Measurements from ENCODE around the gene PDXP.
A peak's percentile ranks its signal among the peaks of the same experiment; 100 is the strongest.
"Not testable (repeated sequence)": the region's sequence is repeated elsewhere in the genome, so short reads cannot be mapped to it uniquely, and the experiment has no call there.

The PDXP gene

DNA sequence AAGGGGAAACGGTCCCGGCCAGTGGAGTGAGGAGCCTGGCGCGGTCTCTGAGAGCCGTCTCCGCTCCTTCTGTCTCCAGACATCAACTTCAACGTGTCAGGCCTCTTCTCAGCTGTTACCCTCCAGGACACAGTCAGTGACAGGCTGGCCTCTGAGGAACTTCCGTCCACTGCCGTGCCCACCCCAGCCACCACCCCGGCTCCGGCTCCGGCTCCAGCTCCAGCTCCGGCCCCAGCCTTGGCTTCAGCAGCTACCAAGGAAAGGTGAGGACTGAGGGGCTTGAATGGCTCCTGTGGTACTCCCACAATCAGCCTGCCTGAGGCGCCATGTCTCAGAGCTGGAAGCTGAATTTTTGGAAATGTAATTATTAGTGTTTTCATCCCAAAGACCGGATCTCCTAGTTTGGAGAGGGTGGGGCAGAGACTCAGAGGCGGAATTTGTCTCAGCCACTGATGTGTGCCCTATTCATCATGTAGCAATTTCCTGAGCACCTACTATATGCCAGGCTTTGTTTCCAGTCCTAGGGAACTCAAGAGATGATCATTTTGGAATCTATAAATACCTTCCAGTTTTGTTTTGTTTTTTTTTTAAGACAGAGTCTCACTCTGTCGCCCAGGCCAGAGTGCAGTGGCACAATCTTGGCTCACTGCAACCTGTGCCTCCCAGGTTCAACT lies 7.9 kb upstream of the PDXP start:
- DNase-seq: no peak

DNA sequence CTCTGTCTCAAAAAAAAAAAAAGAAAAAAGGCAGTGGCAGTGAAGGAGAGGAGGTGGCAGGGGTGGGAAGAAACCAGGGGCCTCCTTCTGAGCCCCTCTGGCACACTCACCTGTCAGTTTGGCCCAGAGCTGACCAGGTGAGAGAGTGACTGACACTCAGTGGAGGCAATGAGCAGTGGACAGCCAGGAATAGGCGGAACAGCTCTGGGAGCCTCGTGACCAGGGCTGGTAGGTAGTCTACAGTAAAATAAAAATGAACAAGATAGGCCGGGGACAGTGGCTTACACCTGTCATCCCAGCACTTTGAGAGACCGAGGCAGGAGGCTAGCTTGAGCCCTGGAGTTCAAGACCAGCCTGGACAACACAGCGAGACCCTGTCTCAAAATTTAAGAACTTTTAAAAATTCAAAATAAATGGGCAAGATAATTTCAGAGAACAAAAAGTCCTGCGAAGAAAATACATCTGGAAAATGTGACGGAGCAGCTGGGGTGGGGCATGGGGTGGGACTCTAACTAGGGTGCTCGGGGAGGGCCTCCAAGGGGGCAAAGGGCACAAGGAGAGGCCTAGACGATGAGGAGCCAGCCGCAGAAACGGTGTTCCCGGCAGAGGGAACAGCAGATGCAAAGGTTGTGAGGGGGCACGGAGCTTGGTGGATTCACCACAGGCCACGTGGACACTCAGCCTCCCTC lies 3.8 kb upstream of the PDXP start:
- DNase-seq: no peak

DNA sequence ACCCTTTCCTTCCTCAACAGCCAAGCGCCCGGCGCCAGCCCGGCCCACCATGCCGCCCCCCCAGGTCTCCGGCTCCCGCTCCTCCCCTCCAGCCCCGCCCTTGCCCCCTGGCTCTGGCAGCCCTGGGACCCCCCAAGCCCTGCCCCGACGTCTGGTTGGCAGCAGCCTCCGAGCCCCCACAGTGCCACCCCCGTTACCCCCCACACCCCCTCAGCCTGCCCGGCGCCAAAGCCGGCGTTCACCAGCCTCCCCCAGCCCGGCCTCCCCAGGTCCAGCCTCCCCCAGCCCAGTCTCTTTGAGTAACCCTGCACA lies 3.3 kb upstream of the PDXP start:
- no peak for DNase-seq

DNA sequence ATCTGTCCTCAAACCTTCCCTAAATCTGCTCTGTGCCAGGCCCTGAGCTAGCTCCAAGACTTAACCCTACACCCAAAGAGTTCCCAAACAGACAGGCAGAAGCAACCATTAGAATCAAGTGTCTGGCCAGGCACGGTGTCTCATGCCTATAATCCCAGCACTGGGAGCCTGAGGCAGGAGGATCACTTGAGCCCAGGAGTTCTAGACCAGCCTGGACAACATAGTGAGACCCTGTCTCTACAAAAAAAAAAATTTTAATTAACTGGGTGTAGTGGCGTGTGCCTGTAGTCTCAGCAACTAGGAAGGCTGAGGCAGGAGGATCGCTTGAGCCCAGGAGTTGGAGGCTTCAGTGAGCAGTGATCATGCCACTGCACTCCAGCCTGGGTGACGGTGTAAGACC lies 1.9 kb upstream of the PDXP start:
- DNase-seq: not testable (repeated sequence)

DNA sequence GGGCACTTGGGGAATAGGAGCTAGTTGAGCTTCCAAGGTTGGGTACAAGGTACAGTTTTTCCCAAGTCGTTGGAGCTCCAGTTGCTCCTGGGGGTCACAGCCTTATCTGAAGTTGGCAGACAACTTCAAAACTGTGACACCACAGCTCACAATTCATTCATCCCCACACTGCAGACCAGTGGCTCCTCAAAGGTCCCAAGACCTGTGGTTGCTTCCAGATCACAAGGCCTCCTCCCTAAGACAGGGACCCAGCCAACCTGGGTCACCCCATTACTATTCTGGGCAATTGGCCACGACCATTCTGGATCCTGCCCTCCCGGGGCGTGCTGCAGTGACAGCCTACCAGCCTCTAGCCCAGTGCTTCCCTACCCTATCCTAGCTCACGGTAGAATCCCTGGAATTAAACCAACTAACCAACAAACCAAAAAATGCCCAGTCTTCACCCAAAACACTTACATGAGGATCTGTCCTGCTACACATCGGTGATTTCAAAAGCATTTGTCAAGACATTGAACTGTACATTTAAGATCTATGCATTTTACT lies 862 bp upstream of the PDXP start:
- no peak for DNase-seq

DNA sequence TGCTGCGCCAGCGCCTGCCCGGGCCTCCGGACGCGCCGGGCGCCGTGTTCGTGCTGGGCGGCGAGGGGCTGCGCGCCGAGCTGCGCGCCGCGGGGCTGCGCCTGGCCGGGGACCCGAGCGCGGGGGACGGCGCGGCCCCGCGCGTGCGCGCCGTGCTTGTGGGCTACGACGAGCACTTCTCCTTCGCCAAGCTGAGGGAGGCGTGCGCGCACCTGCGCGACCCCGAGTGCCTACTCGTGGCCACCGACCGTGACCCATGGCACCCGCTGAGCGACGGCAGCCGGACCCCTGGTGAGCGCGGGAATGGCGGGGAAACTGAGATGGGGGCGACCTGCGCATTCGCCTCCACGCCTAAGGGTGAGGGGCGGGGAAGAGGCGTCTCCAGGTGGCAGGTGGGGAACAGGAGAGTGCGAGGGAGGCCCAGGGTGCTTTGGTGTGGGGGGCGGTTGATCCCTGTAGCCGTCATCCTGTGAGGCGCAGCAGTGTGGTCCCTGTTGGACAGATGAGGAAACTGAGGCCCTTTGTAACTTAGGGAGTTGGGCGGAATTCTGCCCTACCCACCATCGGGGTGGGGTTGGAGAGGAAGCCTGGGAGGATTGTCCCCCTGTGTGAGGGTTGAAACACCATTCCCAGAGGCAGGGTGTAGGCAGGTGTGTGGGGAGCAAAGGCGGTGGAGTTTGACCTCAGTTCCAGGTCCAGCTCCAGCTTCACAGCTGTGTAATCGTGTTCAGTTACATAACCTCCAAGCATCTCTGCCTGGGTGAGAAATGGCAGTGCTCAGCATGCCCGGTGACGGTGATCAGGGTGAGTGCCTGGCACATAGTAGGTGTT lies 758 bp downstream of the PDXP start:
- no peak for DNase-seq

DNA sequence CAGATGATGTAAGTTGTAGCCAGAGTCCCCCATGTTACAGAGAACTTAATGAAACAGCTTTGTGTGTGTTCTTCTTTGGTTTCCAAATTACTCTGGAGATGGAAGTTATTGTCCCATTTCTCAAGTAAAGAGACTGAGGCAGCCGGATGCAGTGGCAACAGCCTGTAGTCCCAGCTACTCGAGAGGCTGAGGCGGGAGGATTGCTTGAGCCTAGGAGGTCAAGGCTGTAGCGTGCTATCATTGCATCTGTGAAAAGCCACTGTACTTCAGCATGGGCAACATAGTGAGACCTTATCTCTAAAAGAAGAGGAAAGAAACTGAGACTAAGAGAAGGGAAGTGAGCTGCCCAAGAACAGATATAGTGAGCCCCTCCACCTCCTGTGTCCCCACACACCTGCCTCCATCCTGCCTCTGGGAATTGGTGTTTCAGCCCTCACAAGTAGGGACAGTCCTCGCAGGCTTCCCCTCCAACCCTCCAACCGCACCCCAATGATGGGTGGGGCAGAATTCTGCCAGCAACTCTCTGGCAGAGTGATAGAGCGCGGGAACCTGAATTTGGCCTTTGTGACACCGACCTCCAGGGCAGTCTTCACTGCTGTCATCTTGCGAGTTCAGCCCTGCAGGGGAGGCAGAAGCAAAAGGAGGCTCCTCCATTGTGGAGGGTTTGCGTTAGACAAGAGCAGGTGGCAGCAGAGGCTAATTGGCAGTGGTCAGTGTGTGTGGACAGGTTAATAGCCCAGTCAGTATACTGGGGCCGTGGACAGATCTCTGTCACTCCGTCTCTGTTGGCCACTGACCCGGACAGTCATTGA lies 1.6 kb downstream of the PDXP start:
- no peak for DNase-seq

DNA sequence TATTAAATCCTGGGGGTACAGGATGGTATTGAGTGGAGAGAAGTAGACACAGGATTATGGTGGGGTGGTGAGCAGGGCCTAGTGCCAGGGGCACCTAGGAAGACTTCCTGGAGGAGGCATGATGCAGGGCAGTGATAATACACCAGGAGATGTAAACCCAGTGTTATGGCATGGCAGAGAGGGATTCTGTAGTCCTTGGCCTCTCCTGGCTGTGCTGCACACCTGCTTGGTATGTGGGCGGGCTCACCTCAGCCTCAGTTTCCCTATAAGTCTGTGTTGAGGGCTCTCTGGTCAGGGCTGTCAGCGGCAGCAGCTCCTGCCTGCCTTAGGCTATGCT lies 2.2 kb downstream of the PDXP start:
- no peak for DNase-seq

DNA sequence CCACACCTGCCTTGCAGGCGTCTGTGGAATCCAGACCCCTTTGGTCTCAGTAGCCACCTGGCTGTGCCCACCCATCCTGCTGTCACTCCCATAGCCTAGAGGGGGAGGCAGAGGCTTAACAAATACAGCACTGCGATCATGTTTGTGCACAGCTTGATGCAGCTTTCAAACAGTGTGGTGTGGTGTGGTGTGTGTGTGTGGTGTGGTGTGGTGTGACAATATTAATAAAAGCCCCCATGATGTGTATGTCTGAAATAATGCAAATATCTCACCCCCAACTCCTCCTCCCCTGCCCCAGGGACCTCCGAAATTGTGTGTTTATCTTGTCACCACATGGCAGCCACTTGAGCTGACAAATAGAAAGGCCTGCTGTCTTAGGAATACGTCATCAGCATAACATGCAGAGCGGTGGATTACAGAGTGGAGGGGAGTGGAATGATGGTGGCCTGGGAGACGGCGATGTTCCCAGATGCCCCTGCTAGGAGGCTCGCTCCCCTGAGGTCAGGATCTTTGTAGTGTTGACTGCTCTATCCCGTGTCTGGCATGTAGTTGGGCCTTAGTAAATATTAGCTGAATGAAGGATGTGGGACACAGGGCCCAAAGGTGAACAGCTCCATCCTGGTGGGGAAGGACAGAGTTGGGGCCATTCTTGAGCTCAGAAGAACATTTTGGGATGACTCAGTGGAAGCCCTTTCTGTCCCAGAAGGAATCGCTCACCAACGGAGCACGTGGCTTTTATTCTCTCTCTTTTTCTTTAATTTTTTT lies 2.8 kb downstream of the PDXP start:
- DNase-seq: peak; percentile 57

DNA sequence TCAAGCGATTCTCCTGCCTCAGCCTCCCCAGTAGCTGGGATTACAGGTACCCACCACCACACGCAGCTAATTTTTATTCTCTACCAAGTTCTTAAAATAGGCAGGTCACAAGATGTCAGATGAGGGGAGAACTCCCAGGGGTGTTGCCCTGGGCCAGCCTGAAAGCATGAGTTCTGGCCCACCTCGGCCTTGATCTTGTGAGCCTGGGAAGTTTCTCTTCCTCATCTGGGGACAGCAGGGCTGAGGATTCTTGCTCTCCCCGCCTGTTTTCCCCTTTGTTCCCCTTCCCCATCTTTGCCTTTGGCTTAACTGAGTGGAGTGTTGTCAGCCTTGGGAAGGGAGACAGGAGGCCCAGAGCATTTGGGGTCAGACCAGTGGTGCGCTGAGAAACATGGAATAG lies 3.5 kb downstream of the PDXP start:
- no peak for DNase-seq

DNA sequence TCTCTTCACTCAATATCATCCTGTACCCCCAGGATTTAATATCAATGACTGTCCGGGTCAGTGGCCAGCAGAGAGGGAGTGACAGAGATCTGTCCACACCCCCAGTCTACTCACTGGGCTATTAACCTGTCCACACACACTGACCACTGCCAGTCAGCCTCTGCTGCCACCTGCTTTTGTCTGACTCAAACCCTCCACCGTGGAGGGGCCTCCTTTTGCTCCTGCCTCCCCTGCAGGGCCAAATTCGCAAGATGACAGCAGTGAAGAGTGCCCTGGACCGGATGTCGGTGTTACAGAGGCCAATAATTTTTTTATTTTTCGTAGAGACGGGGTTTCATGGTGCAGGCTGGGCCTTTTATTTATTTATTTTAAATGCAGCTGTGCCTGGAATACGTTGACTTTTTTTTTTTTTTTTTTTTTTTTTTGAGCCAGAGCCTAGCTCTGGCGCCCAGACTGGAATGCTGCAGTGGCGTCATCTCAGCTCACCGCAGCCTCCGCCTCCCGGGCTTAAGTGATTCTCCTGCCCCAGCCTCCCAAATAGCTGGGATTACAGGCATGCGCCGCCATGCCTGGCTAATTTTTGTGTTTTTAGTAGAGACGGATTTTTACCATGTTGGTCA lies 5.1 kb downstream of the PDXP start:
- DNase-seq: no peak

DNA sequence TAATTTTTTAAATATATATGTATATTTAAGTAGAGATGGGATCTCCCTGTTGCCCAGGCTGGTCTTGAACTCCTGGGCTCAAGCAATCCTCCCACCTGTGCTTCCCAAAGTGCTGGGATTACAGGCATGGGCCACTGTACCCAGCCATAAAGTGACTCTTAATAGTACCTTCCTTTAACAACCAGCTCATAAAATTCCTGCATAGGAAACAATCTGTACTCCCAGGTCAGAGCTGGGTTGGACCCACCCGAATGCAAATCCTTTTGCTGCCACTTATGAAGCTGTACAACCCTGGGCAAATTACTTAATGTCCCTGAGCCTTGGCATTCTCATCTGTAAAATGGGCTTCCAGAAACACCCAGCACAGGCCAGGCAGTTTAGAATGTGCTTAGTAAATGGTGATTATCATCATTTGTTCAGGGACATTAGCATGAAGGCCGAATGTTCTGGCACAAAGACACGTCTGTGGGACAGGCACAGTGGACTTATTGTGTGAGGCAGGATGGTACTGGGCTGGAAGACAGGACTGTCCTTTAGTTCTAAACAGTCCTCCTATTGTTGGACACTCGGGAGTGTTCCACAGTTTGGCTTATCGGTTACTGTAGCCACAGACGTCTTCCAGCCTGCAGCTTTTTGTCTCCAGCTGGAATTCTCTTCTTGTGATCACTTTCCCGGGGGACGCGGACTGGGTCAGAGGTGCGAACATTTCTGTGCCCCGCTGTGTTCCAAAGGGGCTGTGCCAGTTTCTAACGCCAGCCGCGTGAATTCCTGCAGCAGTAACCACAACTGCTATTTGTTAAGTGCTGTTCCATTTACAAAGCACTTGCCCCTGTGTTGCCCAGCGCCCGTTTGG lies 6.0 kb downstream of the PDXP start:
- DNase-seq: no peak

DNA sequence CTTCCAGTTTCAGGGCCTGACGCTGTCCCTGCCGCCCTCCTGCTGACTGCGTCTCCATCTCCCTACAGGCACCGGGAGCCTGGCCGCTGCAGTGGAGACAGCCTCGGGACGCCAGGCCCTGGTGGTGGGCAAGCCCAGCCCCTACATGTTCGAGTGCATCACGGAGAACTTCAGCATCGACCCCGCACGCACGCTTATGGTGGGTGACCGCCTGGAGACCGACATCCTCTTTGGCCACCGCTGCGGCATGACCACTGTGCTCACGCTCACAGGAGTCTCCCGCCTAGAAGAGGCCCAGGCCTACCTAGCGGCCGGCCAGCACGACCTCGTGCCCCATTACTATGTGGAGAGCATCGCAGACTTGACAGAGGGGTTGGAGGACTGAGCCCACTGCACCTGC lies 7.0 kb downstream of the PDXP start:
- DNase-seq: no peak

DNA sequence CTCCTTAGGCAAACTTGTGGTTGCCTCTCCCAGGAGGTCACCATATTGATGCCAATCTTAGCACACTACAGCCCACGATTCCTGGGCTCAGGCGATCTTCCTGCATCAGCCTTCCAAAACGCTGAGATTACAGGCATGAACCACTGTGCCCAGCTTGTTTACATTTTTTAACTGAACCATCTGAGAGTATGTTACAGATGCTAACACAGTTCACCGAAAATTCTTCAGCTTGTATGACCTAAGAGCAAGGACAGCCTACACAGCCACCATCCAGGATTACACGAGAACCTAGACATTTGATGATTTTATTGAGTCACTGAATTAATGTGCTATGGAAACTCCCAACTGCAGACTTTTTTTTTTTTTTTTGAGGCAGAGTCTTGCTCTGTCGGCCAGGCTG lies 11.1 kb downstream of the PDXP start:
- DNase-seq: no peak

DNA sequence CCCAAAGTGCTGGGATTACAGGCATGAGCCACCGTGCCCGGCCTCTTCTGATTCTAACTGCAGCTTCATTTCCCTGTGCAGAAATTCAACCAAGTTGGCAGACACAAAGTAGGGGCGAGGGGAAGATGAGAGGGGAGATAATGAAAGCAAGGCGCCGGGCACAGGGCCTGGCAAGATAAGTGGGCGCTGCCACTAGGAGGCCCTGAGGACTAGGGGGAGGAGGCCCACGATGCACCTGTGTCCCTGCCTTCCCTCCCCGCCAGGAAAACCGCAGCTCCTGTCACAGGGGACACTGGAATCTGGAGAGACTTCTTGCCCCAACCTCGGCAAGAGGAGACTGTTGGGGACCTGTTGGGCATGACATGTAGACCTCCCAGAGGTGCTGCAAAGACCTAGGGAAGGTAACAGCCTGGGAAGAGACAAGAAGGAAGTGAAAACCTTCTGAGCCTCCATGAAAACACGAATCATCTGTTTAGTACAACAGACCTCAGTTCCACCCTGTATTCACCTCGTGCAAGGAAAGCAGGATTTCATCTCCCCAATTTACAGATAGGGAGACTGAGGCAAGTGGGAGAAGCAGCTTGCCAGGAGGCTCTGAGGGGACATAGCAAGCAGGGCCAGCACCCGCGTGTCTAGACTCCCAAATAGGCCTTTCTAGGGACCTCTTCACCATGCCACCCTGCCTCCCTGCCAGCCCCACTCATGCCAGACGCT lies 13.8 kb downstream of the PDXP start:
- DNase-seq: no peak

DNA sequence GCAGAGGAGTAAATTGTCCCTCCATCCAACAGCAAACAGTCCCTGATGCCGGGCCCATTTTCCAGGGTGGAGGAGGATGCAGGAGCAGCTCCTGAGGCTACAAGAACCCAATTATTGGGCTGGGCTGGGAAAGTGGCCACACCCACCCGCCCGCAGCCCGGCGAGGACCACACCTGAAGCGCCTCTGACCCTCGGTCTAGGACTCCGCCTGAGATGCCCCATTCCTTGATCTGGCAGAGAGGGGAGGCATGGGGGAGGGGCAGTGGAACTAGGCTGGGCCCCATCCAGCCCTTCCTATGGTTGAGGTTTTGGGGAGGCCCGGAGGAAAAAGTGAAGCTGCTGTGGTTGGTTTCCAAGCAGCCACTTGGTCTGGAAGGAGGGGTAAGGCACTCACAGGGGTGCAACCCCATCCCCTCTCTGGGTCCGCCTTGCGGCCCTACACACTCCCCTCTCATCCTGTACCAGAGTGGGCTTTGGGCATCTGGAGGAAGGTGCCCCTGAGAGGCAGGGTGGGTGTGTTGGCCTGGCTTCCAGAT lies 14.5 kb downstream of the PDXP start:
- no peak for DNase-seq

DNA sequence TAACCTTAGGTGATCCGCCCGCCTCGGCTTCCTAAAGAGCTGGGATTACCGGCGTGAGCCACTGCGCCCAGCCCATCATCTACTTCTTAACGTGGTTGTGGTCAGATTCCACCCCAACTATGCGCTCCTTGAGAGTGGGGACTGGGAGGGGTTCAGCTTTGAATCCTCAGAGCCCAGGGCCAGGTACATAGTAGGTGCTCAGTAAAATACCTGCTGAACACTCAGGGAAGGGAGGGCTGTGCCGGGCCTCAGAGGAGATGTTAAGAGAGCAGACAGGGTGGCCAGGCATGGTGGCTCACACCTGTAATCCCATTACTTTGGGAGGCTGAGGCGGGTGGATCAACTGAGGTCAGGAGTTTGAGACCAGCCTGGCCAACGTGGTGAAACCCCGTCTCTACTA lies 15.7 kb downstream of the PDXP start:
- no peak for DNase-seq

DNA sequence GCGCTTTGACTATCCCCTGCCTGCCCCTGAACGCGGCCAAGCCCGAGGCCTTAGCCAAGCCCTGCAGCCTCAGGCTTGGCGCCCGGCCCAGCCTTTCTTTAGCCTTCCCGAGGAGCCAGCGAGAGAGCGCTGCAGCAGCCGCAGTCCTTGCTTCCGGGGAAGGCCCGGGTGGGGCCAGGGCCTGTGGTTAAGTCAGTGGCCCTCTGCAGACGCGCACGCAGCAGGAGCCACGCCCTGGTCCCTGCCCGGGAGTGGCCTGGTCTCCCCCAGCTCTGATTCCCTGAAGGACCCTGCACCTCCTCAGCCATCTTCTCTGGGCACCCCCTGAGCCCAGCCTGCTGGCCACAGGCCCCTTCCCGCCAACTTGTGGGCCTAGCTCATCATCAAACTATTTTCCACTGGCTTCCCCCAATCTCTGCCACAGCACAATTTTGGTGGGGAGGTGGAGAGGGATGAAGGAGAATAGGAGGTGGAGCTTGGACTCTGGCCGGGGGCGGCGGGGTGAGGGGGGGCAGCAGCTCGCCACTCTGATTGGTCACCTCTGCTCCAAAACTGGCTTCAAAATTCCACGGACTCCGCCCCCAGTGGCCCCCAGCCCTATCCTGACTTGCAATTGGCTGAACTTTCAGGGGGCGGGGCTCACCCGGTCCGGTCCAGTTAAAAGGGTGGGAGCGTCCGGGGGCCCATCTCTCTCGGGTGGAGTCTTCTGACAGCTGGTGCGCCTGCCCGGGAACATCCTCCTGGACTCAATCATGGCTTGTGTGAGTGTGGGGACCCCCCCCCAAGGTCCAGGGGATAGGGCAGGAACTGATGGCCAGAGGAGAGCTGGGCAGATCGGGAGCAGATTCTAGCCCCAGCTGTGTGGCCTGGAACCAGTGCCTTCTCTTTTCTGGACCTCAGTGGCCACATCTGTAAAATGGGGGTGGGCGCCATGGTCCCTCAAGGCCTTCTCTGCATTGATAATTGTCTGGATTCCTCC lies 16.7 kb downstream of the PDXP start, which contains the start of gene LGALS1:
Gene LGALS1 (plus strand): TSS at position 686 of the 979 bp plus-strand sequence. CDS start 67 bp downstream, at position 753.
- peak; percentile 20 for DNase-seq
